GM12892 (cell line): ENCODE data around the gene MAGEA1.

Experiments
- POLR2A ChIP-seq: IDR thresholded peaks from 2 replicates; pipeline ENCODE4 v1.6.1; 2011; ENCODE audit warnings: low read depth, low read length, control low read depth
- POLR2AphosphoS5 ChIP-seq: IDR thresholded peaks from 2 replicates; pipeline ENCODE4 v1.6.1; 2011; ENCODE audit warnings: low read depth, low read length, control low read depth
- TAF1 ChIP-seq: IDR thresholded peaks from 2 replicates; pipeline ENCODE4 v1.6.1; 2011; ENCODE audit warnings: low read depth, mild to moderate bottlenecking, control low read depth, low read length, borderline replicate concordance

DNA sequence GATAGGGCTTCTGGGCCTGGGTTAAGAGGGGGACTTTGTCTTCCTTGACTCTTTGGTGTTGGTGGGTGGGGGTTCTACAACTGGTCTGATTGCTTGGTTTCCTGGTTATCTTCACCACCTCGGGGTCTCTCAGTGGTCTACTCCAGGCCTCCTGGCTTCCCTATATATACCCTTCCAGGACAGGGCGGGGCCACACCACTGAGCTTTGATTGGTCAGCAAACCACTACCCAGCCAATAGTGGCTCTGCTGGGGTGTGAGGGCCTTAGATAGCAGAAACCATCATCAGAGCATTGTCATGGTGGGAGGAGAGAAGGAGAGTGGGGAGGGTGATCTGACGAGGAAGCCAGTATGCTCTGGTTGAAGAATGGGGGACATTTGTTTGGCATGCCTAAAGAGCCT is 14.4 kb upstream of the MAGEA1 start:
- TF ChIP-seq POLR2A = no peak
- no peak for TF ChIP-seq POLR2AphosphoS5
- no peak for TF ChIP-seq TAF1
